Ishikawa (cell line): ENCODE results near the gene SAFB.

Experiments
- CEBPB ChIP-seq: IDR thresholded peaks from 2 replicates; pipeline ENCODE4 v1.6.1; 2012
- CREB1 ChIP-seq: IDR thresholded peaks from 2 replicates; pipeline ENCODE4 v1.6.1; 2012; ENCODE audit warnings: low read depth
- EGR1 ChIP-seq: IDR thresholded peaks from 2 replicates; pipeline ENCODE4 v1.6.1; 2012
- EP300 ChIP-seq: IDR thresholded peaks from 2 replicates; pipeline ENCODE4 v1.6.1; 2012; ENCODE audit warnings: borderline replicate concordance
- FOXM1 ChIP-seq: IDR thresholded peaks from 2 replicates; pipeline ENCODE4 v1.6.1; 2012; ENCODE audit warnings: low read depth, borderline replicate concordance
- NFIC ChIP-seq: IDR thresholded peaks from 2 replicates; pipeline ENCODE4 v1.6.1; 2012
- RAD21 ChIP-seq: IDR thresholded peaks from 2 replicates; pipeline ENCODE4 v1.6.1; 2012; ENCODE audit warnings: low read depth
- REST ChIP-seq: IDR thresholded peaks from 2 replicates; pipeline ENCODE4 v1.6.1; 2012; ENCODE audit warnings: low read depth, mild to moderate bottlenecking
- TAF1 ChIP-seq: IDR thresholded peaks from 2 replicates; pipeline ENCODE4 v1.6.1; 2012; ENCODE audit warnings: low read depth, mild to moderate bottlenecking
- USF1 ChIP-seq: IDR thresholded peaks from 2 replicates; pipeline ENCODE4 v1.6.1; 2012
- YY1 ChIP-seq: IDR thresholded peaks from 2 replicates; pipeline ENCODE4 v1.6.1; 2012; ENCODE audit warnings: low read depth
- ZBTB7A ChIP-seq: IDR thresholded peaks from 2 replicates; pipeline ENCODE4 v1.6.1; 2012; ENCODE audit warnings: low read depth
- TF ChIP-seq, protein P1 (sequence below): IDR thresholded peaks from 2 replicates; pipeline ENCODE4 v1.6.1; 2012

GRCh38 chr19:5642204-5642603 is 19.3 kb downstream of the SAFB start:
- TF ChIP-seq TAF1 (no peak), RAD21 (no peak), EGR1 (no peak), CEBPB (0 out of 2 replicates have a peak, but pooled peaks have one; percentile 34), REST (no peak), ZBTB7A (no peak), USF1 (no peak), CREB1 (no peak), YY1 (no peak), NFIC (no peak), FOXM1 (no peak), EP300 (no peak)
- TF ChIP-seq, protein P1, sequence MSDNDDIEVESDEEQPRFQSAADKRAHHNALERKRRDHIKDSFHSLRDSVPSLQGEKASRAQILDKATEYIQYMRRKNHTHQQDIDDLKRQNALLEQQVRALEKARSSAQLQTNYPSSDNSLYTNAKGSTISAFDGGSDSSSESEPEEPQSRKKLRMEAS, result no peak
